NCI-H2081 (cell line): ENCODE results near the gene FLVCR2.
A peak's percentile ranks its signal among the peaks of the same experiment; 100 is the strongest.
"Not testable (repeated sequence)": the region's sequence is repeated elsewhere in the genome, so short reads cannot be mapped to it uniquely, and the experiment has no call there.

Experiments used
- DNase-seq, 2 experiments: peaks; one replicate each; lab custom pipeline; 2025; lab: John Stamatoyannopoulos, UW

FLVCR2 gene

DNA sequence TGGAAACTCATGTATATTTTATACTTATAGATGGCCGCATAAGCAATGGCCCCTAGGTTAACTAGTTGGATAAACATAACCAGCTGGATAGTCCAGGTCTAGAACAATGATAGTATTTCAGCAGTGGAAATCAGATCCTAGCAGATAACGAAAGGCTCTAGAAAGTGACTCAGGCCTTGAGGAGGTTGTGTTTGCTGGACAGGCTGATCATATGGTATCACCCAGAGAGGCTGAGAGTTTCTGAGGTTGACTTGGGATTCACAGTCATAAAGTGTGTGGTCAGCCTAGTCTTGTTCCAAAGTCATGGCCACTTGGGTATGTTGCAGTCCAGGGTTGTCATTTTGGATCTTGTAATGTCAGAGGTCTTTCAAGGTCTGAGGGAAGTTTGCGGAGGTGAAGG is 16.8 kb downstream of the FLVCR2 start:
- DNase-seq = no peak

DNA sequence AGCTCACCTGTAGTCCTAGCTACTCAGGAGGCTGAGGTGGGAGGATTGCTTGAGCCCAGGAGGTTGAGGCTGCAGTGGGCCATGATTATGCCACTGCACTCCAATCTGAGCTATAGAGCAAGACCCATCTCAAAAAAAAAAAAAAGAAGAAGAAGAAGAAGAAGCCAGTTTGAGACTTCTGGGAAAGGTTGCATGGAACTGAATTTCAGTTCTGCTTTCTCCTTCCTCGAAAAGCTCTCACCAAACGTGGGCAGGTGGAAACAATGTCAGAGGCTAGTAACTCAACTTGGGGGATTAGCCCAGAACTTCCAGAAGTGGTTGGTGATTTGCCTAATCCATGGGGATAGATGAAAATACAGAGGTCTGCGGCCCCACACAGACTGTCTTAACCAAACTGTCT is 18.7 kb downstream of the FLVCR2 start:
- DNase-seq = no peak

DNA sequence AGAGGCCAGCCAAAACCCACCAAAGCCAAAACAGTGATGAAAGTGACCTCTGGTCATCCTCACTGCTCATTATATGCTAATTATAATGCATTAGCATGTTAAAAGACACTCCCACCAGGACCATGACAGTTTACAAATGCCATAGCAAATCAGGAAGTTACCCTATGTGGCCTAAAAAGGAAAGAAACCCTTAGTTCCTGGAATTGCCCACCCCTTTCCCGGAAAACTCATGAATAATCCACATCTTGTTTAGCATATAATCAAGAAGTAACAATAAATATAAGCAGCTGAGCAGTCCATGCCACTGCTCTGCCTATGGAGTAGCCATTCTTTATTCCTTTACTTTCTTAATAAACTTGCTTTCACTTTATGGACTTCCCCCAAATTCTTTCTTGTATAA is 21.7 kb downstream of the FLVCR2 start:
- DNase-seq = not testable (repeated sequence)

DNA sequence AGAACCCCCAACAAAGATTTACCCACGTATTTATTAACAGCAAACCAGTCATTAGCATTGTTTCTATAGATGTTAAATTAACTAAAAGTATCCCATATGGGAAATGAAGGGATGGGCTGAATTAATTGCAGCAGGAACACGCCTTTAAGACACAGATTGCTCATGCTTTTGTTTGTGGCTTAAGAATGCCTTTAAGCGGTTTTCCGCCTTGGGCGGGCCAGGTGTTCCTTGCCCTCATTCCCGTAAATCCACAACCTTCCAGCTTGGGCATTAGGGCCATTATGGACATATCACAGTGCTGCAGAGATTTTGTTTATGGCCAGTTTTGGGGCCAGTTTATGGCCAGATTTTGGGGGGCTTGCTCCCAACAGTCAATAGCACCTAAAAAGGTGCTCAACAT is 22.6 kb downstream of the FLVCR2 start:
- DNase-seq = not testable (repeated sequence)

DNA sequence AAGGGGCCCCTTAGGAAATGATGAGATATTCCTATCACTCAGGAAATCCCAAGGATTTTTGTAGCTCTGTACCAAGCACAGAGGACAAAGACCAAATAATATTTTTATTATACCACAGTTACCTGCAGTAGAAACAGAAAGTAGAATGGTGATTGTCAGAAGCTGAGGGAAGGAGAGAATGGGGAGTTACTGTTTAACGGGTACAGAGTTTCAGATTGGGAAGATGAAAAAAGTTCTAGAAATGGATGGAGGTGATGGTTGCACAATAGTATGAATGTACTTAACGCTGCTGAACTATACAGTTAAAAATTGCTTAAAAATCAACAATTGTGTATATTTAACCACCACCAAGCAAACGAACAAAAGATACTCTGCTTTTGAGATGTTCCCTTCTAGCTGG is 24.1 kb downstream of the FLVCR2 start:
- DNase-seq = no peak

DNA sequence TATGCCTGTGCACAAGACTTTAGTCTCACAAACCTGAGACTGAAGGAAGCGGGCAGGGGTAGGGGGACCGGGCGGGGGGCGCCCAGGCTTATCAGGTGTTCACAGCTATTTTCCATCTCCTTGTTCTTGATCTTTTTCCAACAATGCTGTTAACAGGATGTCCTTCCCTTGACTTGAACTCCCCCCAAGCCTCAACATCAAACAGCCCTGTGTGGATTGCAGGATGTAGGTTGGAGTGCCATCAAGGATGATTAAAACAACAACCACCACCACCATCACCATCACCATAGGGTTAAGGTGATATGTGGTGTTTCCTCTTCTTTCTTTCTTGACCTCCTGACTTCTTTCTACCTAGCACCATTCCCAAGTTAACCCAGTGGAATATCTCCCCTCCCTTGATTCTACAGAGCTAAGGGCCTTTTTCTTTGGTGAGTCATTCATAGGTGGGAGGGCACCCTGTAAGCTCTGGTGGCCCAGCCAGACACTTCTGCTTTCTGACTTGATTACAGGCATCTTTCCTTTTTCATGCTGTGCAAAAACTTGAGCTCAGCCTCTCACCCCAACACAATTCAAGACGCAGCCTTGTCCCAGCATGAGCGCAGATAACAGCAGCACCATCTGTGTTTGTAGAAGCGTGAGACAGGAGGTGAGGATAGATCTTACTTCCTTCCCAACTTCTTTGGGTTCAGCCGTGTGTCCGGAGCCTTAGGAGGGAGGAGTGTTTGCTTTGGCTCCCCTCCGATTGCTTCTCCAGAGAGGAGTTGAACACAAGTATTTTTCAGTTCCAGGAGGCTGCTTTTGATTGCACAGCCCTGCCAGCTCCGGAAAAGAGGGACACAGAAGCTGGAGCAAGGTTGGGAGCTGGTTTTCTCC is 26.8 kb downstream of the FLVCR2 start:
- no peak for DNase-seq

DNA sequence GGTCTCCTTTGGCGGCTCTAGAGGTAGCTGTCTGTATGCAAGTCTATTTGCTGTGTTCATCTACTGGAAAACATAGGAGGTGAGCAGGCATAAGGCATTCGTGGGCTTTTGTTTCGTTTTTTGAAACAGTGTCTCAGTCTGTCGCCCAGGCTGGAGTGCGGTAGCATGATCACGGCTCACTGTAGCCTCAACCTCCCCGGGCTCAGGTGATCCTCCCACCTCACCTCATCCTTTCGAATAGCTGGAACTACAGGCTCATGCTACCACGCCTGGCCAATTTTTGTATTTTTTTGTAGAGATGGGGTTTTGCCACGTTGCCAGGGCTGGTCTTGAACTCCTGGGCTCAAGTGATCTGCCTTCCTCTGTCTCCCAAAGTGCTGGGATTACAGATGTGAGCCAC is 27.5 kb downstream of the FLVCR2 start:
- DNase-seq = no peak

DNA sequence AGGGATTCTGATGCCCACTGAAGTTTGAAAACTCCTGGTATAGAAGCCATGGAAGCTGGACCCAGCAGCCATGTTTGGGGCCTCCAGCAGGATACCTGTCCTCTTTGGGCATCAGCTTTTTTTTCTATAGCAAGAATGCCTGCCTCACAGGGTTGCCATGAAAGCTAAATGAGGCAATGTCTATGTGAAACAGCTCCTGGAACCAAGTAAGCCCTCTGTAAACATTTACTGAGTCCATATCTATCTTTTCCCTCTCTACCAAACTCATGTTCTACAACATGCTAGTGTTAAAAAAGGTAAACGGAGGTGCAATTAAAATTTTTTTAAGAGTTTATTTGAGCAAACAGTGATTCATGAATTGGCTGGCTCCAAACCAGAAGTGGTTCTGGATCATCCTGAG is 28.6 kb downstream of the FLVCR2 start:
- no peak for DNase-seq

DNA sequence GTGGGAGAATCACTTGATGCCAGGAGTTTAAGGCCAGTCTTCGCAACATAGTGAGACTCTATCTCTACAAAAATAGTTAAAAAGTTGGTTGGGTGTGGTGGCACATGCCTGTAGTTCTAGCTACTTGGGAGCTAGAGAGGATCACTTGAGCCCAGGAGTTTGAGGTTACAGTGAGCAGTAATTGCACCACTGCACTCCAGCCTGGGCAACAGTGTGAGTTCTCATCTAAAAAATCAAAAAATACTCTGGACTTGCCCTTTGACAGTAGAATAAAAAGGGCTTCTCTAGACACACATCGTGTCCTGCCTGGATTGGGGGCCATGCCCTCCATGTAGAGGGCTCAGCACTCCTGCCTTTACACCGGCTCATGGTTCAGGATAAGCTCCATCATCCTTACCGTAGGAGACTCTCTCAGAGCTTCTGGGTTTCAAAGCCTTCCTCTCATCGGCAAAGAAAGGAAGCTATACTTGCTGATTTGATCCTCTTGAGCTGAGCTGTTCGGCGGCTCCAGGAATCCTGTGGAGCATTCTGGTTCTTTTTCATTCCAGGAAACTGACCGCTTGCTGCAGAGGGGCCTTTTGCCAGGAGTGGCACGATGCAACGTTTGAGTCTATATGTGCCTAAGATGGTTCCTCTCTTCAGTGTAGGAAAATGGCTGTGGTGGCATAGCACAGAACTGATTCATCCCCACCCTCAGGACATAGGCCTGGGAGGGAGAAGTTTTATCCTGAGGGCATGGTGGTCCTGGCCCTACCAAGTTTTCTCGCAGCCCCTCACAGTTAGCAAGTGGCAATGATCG is 29.6 kb downstream of the FLVCR2 start:
- no peak for DNase-seq

DNA sequence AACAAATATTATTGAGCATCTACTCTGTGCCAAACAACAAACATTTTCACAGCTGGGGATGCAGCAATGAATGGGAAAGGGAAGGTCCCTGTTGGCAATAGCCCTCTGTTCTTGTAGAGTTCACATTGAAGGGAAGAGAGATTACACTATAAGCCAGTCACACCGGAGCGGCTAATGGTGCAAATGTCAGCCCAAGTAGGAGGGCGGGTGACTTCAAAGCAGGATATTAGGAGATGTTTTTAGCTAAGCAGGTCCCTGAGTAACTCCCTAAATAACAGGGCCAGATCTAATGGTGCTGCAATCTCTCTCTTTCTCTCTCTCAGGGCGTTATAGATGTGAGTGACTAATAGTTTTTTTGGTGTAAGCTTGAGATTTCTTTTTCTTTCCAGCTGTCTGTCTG is 30.7 kb downstream of the FLVCR2 start:
- peak in 1 of 2 experiments; percentile 8 for DNase-seq

DNA sequence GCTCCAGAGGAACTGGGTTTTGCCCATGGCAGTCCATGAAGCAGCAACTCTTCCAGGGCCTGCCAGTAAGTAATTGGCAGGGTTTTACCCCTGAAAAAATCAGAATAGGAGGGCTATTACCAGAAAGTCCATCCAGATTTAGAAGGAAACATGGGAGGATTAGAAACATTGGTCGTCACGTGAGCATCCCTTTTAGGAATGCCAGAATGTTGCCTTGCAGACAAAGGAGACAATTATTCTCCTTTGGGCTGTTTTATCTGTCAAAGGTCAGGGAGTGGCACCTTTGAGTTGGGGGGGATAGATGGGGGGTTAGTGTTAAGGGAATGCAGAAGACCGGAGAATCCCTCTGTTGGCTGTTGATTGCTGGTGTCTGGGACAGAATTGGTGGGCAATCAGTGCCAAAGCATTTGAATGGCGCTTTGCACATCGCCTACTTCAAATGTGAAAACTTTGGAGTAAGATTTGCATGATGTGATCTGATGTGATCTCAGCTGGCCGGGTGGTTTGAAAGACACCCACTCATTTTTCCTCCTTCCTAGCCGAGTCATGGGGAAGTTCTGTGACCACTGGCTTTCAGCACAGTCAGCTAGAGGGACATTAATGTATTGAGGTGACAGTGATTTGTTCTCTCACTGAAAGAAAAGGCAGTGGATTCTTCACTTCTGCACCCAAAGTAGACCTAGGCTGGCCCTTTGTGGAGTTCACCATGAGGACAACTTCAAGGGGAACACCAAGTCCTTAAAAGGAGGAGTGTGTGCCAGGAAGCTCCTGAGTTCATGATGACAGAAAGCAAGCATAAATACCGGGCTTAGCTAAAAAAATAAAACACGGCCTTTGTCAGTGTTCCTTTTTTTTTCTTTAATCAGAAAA is 31.4 kb downstream of the FLVCR2 start:
- no peak for DNase-seq

DNA sequence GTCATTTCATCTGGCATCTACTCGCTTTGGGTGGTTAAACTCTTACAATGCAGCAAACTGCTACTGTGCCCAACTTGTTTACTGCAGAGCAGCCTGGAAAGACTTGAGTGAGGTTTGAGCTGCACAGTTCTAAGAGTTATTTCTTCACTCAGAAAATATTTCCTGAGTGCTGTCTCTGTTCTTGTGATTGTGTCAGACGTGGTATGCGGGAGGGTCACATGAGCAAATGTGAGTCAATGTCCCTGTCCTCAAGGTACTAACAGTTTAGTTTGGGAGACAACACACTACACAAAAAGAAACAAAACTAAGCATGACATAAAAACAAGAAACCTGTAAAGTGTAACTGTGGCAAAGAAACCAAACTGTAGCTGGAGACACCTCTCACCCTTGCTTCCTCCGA is 32.4 kb downstream of the FLVCR2 start:
- DNase-seq = no peak

DNA sequence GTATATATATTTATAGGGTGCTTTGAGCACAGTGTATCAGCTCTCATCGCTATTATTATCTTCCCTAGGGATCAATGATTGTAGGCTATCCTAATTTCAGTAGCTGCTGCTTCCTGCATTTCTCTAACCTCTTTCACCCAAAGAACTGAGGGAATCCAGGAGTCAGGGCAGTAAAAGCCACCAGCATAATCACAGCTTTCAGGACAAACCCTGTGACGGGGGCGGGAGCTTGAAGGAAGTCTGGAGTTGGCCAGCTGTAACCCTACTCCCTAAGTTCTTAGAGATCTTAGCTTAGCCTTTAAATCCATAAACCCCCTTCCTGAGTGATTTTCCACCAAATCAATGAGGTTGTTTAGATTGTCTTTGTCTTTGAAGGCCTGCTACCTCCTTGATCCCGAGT is 33.7 kb downstream of the FLVCR2 start:
- DNase-seq = no peak

DNA sequence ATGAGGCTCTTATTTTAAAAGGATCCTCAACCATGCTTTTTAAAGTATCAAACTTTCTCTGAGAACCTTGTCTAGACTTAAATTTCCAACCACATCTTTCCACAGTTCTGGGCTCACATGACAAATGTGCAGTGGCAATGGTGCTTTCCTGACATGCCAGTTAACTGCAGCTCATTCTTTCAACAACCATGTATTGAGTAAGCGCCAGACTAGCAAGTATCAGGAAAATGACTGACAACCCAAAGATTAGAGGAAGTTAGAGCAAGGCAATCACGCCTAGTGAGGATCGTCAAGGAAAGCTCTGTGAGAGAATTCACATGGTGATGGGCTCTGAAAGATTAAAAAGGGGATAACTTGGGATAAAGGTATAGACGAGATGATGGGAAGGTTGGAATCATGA is 35.8 kb downstream of the FLVCR2 start:
- no peak for DNase-seq

DNA sequence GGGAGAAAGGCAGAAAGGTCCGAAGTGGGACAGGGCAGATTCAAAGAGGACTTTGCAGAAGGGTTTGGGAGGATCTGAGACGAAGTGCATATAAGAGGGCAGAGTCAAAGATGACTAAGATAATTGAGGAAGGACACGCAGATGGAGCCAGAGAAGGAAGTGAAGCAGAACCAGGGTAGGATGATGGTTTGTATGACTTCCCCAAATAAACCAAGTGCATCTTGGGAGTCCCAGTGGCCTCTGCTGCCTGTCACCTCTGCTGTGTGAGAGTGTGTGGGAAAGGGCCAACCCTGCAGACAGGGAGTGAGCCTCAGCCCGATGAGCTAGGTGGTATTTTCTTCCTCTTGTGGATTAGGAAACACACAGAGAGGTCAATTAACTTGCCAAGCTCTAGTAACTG is 36.8 kb downstream of the FLVCR2 start:
- no peak for DNase-seq

DNA sequence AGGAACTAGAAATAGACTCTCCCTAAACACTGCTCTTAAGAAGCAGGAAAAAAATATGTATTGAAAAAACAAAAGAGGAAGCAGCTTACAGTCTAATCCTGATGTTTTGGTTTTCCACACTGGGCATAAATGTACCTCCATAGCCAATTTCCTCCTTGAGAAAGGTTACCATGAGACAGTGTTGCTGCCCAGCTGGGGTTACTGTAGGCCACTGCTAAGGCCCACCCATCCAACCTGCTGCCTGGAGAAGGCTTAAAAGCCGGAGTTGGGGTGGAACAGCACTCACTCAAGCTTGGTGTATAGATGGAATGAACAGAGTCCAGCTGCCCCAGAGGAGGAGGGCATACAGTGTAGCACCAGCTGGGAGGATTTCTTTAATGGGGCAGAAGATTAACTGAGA is 41.1 kb downstream of the FLVCR2 start:
- no peak for DNase-seq

DNA sequence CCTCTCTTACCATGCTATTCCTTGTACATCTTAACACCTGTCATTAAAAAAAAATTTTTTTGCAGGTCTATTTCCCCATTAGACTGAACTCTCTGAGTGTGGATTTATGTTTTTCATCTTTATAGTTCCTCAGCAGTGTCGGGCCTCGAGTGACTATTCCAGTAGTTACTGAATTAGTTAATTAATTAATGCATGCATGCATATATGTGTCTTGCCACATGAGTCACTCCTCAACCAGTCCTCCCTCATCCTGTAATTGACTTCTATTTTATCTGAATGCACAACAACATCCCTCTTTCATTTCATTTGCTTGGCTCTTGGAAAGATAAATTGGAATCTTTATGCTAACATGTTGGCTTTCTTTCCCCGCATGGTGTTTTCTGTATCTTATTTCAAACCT is 46.6 kb downstream of the FLVCR2 start:
- no peak for DNase-seq

DNA sequence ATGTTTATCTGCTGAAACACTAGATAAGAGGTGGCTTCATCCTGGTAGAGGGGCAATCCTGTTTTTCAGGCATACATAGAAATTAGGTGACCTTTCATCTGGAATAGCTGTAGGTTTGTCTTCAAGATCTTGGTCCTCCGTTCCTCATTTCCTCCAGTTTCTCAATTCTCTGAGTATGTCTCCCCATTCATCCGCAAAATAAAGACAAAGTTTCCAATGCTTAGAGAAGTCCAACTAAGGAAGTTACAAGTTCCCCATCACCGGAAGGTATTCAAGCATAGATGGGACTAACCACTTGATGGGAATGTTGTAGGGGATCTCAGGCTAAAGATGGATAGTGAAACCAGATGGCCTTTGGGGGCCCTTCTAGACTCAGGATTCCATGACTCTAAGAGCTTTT is 48.0 kb downstream of the FLVCR2 start:
- DNase-seq = no peak

DNA sequence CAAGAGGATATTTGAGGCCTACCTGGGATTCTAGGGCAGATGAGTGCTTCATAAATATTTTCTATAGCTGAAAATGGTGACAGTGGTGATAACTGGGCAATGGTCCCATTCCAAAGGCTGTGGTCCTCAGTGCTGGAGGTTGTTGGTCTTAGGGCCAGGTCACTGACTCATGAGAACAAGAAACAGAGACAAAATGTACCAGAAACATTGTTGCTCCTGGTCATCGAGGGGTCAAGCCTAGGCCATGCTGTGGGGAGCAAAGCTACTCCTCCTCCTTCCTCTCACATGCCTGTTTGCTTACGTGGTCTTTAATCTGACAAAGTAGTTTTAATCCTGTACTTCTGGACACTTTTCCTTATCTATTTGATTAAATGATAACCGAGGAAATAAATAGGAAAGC is 48.4 kb downstream of the FLVCR2 start:
- DNase-seq = no peak

DNA sequence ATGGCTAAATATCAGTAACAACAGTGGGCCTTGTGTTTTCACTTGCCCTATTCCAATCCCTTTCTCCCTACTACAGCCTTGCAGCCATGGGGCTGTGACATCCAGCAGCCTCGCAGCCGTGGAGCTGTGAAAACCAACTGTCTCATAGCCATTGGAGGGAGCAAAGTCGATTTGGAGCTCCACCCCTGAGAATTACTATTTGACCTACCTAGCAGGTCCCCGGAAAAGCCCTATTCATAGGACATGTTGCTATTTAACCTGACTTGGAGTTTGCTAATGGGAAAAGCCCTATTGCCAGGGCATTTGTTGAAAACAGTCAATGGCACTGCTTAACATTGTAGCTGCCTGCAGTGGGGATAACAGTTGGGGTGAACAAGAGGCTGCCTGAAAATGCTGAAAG is 49.0 kb downstream of the FLVCR2 start:
- no peak for DNase-seq

DNA sequence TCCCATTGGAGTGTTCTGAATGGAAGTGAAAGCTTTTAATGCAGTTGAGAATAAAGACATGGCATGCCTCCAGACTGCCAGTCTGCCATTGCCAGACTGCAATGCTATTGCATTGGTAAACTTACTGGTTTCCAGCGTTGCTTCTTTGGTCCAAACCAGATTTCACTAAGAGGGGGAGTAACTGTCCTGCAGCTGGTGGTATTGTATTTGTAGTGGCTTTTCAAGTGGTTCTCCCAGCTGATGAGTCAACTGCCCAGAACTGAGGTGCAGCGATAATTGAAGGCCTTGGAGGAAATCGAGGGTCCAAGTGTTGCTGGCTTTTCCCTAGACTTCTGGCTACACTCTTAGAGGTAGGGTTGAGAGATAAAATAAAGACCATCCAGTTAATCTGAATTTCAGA is 50.4 kb downstream of the FLVCR2 start:
- no peak for DNase-seq

DNA sequence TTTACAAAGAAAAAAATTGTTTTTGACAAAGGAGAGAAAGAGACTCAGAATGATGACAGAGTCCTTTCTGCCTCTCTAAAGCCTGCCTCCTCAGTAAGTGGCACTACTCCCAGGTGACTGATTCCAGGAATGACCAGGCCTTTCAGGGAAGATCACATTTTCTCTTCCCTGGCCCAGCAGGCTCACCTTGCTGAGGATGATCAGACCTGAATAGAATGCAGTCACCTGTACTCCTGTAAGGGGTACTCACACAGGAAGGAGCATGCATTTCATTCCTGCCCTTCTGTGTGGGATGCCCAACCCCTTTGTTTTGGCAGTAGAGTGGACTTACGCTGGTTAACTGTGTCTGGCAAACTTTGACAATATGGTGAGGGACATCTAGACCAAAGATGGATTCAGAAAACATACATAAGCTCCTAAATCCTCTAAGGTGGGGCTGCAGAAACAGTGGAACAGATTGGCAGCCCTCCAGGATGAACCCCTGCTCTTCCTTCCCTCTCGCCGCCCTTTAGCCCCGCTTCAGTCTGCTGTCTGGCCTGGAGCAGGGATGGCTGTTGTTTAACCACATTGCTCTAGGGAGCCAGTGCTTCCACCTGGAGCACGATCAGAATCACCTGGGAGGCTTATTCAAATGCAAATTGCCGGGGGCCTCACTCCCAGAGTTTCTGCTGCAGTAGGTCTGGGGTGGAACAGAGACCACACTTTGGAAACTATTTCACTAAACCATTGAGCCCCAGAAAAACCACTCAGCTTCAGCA is 52.5 kb downstream of the FLVCR2 start:
- DNase-seq = no peak
